ENCODE results near the gene PDE4C.

The PDE4C gene

GRCh38 chr19:18263324-18264136, 37.3 kb upstream of the PDE4C start:
- TF ChIP-seq ZNF384 (IDR thresholded peaks at IDR 0.05) (no peak), ELF4 (IDR thresholded peaks at IDR 0.05) (no peak), ARNT (IDR thresholded peaks at IDR 0.05) (no peak), TARDBP (IDR thresholded peaks at IDR 0.05) (no peak), BHLHE40 (IDR thresholded peaks at IDR 0.05; ENCODE audit: borderline replicate concordance) (no peak), LEF1 (IDR thresholded peaks at IDR 0.05; ENCODE audit: borderline replicate concordance) (no peak), CTBP1 (IDR thresholded peaks at IDR 0.05; ENCODE audit: borderline replicate concordance) (no peak), NFRKB (IDR thresholded peaks at IDR 0.05) (no peak), SP1 (IDR thresholded peaks at IDR 0.05) (no peak)
- ChIA-PET CTCF (interaction anchor here (0.8 to 1.2 kb wide), 3 partner anchors 8 to 16 kb away, joined by 3 read pairs; no protein-coding TSS in a partner anchor), POLR2A (interaction anchor here (0.6 to 1.8 kb wide), 4 partner anchors 18 to 60 kb away, joined by 3 to 6 read pairs (median 4); partner anchors contain the start of genes JUND and LSM4)
- no peak for DNase-seq (ENCODE audit: extremely low spot score)

- TF ChIP-seq FOXM1 (IDR thresholded peaks at IDR 0.05; ENCODE audit: borderline replicate concordance) (no peak), L3MBTL2 (conservative IDR thresholded peaks at IDR 0.05) (no peak), HDGF (IDR thresholded peaks at IDR 0.05; ENCODE audit: borderline replicate concordance) (no peak), ARNT (IDR thresholded peaks at IDR 0.05) (no peak), ELF4 (IDR thresholded peaks at IDR 0.05) (no peak), FOXA1 (IDR thresholded peaks at IDR 0.05) (no peak), TARDBP (IDR thresholded peaks at IDR 0.05) (no peak), SUZ12 (IDR thresholded peaks at IDR 0.05) (no peak), ZNF384 (IDR thresholded peaks at IDR 0.05) (no peak), NFRKB (IDR thresholded peaks at IDR 0.05) (no peak), BHLHE40 (IDR thresholded peaks at IDR 0.05; ENCODE audit: borderline replicate concordance) (no peak), LEF1 (IDR thresholded peaks at IDR 0.05; ENCODE audit: borderline replicate concordance) (no peak), FOXK2 (IDR thresholded peaks at IDR 0.05) (no peak), SP1 (IDR thresholded peaks at IDR 0.05) (no peak), PKNOX1 (IDR thresholded peaks at IDR 0.05) (no peak), CTBP1 (IDR thresholded peaks at IDR 0.05; ENCODE audit: borderline replicate concordance) (no peak)
- POLR2A ChIA-PET, result interaction anchor here (0.6 to 1.8 kb wide), 3 partner anchors 18 to 60 kb away, joined by 3 to 6 read pairs (median 4); partner anchors contain the start of genes JUND and LSM4
- no peak for DNase-seq (ENCODE audit: extremely low spot score)
- CTCF ChIA-PET, result interaction anchor here (1.0 to 1.2 kb wide), 2 partner anchors 9 to 15 kb away, joined by 3 read pairs; no protein-coding TSS in a partner anchor
Observed at GRCh38 chr19:18262917-18263316, 36.7 kb upstream of the PDE4C start.

- no peak for TF ChIP-seq FOXK2 (IDR thresholded peaks at IDR 0.05)
- no peak for TF ChIP-seq NFRKB (IDR thresholded peaks at IDR 0.05)
- no peak for TF ChIP-seq SUZ12 (IDR thresholded peaks at IDR 0.05)
- no peak for TF ChIP-seq PKNOX1 (IDR thresholded peaks at IDR 0.05)
- no peak for TF ChIP-seq L3MBTL2 (conservative IDR thresholded peaks at IDR 0.05)
- no peak for TF ChIP-seq HDGF (IDR thresholded peaks at IDR 0.05; ENCODE audit: borderline replicate concordance)
- TF ChIP-seq LEF1 (IDR thresholded peaks at IDR 0.05; ENCODE audit: borderline replicate concordance), result no peak
- no peak for TF ChIP-seq CTBP1 (IDR thresholded peaks at IDR 0.05; ENCODE audit: borderline replicate concordance)
- no peak for TF ChIP-seq FOXA1 (IDR thresholded peaks at IDR 0.05)
- no peak for TF ChIP-seq ARNT (IDR thresholded peaks at IDR 0.05)
- no peak for TF ChIP-seq ELF4 (IDR thresholded peaks at IDR 0.05)
- CTCF ChIA-PET, result interaction anchor here (0.8 kb wide), 1 partner anchor 39 kb away, joined by 3 read pairs; no protein-coding TSS in a partner anchor
- POLR2A ChIA-PET, result interaction anchor here (1.4 to 1.8 kb wide), 2 partner anchors 19 to 61 kb away, joined by 4 to 6 read pairs; partner anchors contain the start of genes JUND and LSM4
- DNase-seq (ENCODE audit: extremely low spot score), result no peak
Observed at GRCh38 chr19:18262144-18262543, 35.9 kb upstream of the PDE4C start.

- no peak for DNase-seq (ENCODE audit: extremely low spot score)
- TF ChIP-seq SP1 (IDR thresholded peaks at IDR 0.05) (no peak), SUZ12 (IDR thresholded peaks at IDR 0.05) (no peak), FOXK2 (IDR thresholded peaks at IDR 0.05) (no peak), NFRKB (IDR thresholded peaks at IDR 0.05) (no peak), ELF4 (IDR thresholded peaks at IDR 0.05) (no peak), FOXA1 (IDR thresholded peaks at IDR 0.05) (no peak), L3MBTL2 (conservative IDR thresholded peaks at IDR 0.05) (no peak), TARDBP (IDR thresholded peaks at IDR 0.05) (no peak)
- CTCF ChIA-PET, result interaction anchor here (1.2 kb wide), 1 partner anchor 68 kb away, joined by 3 read pairs; no protein-coding TSS in a partner anchor
- POLR2A ChIA-PET, result interaction anchor here (1.0 to 1.8 kb wide), 2 partner anchors 20 kb away, joined by 5 to 6 read pairs; partner anchors contain the start of gene JUND
Observed at GRCh38 chr19:18261474-18261873, 35.2 kb upstream of the PDE4C start.

- TF ChIP-seq SP1 (IDR thresholded peaks at IDR 0.05) (no peak), NFRKB (IDR thresholded peaks at IDR 0.05) (no peak), BHLHE40 (IDR thresholded peaks at IDR 0.05; ENCODE audit: borderline replicate concordance) (no peak), HDGF (IDR thresholded peaks at IDR 0.05; ENCODE audit: borderline replicate concordance) (no peak), ZNF384 (IDR thresholded peaks at IDR 0.05) (no peak)
- ChIA-PET POLR2A (no interaction called here), CTCF (no interaction called here)
- DNase-seq (ENCODE audit: extremely low spot score), result no peak
Observed at GRCh38 chr19:18259893-18260292, 33.7 kb upstream of the PDE4C start.

Data from HEK293T (cell line).